Lung (tissue), 12 donors: ENCODE measurements around the gene CZIB. TPM values are rescaled to one million over a fixed set of nuclear protein-coding genes. Genes with fewer than 3 reads are reported as not detected.

Experiments
- ATAC-seq: fragments of 200-7000 bp; cut with Tn5 transposase; one replicate; pipeline ENCODE4 v1.9.1; 2020; ENCODE audit warnings: moderate number of reproducible peaks; ENCODE audit not compliant: insufficient read depth, low FRiP score
- DNase-seq, 3 donors: peaks; one replicate each; pipeline ENCODE4 v3.0.0-alpha.2; 2013 to 2017
- H3K27ac ChIP-seq, 2 donors: one replicate each; pipeline ENCODE4 v1.5.1; 2013; ENCODE audit warnings: mild to moderate bottlenecking in 2 of 2, moderate library complexity in 2 of 2, control low read depth in 1 of 2, inconsistent platforms in 1 of 2, low read depth in 1 of 2, low read length in 1 of 2
- H3K27me3 ChIP-seq, 3 donors: one replicate each; pipeline ENCODE4 v1.5.1; 2013; ENCODE audit warnings: low read length in 2 of 3; ENCODE audit not compliant: control insufficient read depth in 3 of 3, insufficient read depth in 3 of 3
- H3K36me3 ChIP-seq, 4 donors: one replicate each; pipeline ENCODE4 v1.5.1; 2013; ENCODE audit warnings: low read length in 4 of 4, mild to moderate bottlenecking in 1 of 4, moderate library complexity in 1 of 4; ENCODE audit not compliant: control insufficient read depth in 4 of 4, insufficient read depth in 4 of 4
- H3K4me1 ChIP-seq, 5 donors: one replicate each; pipeline ENCODE4 v1.5.1; 2013; ENCODE audit warnings: low read length in 5 of 5, mild to moderate bottlenecking in 2 of 5, moderate library complexity in 1 of 5; ENCODE audit not compliant: control insufficient read depth in 5 of 5, insufficient read depth in 5 of 5
- H3K4me3 ChIP-seq: one replicate; pipeline ENCODE4 v1.5.1; 2013; ENCODE audit warnings: mild to moderate bottlenecking, control low read depth, moderate library complexity
- H3K9ac ChIP-seq, 2 donors: one replicate each; pipeline ENCODE4 v1.5.1; 2013; ENCODE audit warnings: low read length in 2 of 2, control low read depth in 1 of 2; ENCODE audit not compliant: insufficient read depth in 1 of 2
- H3K9me3 ChIP-seq, 4 donors: one replicate each; pipeline ENCODE4 v1.5.1; 2013; ENCODE audit warnings: low read length in 3 of 4, mild to moderate bottlenecking in 1 of 4, moderate library complexity in 1 of 4; ENCODE audit not compliant: control insufficient read depth in 4 of 4, insufficient read depth in 3 of 4
- WGBS, 2 donors: extraction: QIAGEN DNeasy Blood & Tissue Kit; methylation state at CpG; one replicate each; pipeline ENCODE4 v1.1.7; 2013; 5-methylcytosine and 5-hydroxymethylcytosine counted together
- polyA plus RNA-seq, 2 donors: library from polyadenylated mRNA; stranded (reverse); fragments of 200-250 nt; gene quantifications; one replicate each; pipeline ENCODE4 v1.2.1, GENCODE V29; 2013
- total RNA-seq, 2 donors: library from RNA; depleted of rRNA in 1 of 2; stranded (reverse); fragments of >200 nt in 1 of 2; gene quantifications; one replicate each; pipeline ENCODE4 v1.2.1, GENCODE V29; 2014 to 2021
- TF ChIP-seq, protein P1 (sequence below): IDR thresholded peaks from 2 replicates; pipeline ENCODE4 v1.5.1; 2012; ENCODE audit warnings: mild to moderate bottlenecking; ENCODE audit errors: control extremely low read depth, extremely low read depth
- donor health status: control.
- donor health status: control.
- donor health status: Bipolar disorder and iron deficiency.
- donor health status: healthy.
- donor health status: DM: yes; HTN: yes; CAD: no.

The CZIB gene
- total and polyA plus RNA-seq, 4 donors, result 39.1 to 86.5 (median 52.9) TPM

DNA sequence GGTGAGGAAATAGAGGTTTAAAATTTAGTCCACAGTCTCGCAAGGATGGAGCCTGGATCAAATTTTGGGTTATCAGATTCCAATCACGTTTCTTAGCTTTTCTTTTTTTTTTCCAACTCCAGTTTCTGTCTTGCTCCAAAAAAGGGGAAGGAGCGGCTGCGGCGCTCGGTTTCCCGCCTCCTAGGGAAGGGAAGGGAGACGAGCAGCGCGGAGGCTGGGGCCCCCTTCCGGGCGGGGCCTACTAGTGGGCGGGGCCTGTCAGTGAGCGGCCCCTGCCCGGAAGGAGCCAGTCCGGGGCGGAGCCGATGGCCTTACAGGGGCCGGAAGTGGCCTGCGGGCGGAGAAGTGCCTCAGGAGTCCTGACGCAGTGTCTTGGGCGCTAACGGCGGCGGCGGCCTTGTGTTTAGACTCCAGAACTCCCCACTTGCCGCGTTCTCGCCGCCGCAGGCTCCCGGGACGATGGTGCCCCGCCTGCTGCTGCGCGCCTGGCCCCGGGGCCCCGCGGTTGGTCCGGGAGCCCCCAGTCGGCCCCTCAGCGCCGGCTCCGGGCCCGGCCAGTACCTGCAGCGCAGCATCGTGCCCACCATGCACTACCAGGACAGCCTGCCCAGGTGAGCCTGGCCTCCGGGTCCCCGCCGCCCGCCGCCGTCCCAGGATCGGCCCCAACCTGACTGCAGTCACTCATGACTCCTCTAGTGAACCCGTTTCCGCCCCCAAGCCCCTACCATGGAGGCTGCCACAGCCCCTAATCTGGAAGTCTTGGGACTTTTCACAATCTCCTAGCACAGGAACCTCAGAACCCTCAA is 23.7 kb downstream of the CZIB start, which contains the start of gene CPT2:
TSS of gene CPT2 (plus strand) at position 340 of the 806 bp plus-strand sequence. CDS start at position 460, 120 bp downstream.
- WGBS, 2 donors, result 0 to 1% methylated on average over 54 to 57 of the region's 57 CpGs
- ATAC-seq (peak; percentile 100), DNase-seq (peak; percentile 95 to 97 (median 95))
- Histone ChIP-seq H3K4me3 (peak within 1 kb of the TSS; percentile 98), H3K4me1 (peaks cover 0 to 24% (median 10%) of the 10 kb centered on the region in 5 donors), H3K36me3 (peaks cover 0 to 11% (median 6%) of the 10 kb centered on the region in 4 donors), H3K9me3 (no peaks in the 10 kb centered on the region), H3K27ac (peak within 1 kb of the TSS; percentile 99), H3K9ac (peak within 1 kb of the TSS; percentile 88 to 94), H3K27me3 (no peaks in the 10 kb centered on the region)
- TF ChIP-seq, protein P1, sequence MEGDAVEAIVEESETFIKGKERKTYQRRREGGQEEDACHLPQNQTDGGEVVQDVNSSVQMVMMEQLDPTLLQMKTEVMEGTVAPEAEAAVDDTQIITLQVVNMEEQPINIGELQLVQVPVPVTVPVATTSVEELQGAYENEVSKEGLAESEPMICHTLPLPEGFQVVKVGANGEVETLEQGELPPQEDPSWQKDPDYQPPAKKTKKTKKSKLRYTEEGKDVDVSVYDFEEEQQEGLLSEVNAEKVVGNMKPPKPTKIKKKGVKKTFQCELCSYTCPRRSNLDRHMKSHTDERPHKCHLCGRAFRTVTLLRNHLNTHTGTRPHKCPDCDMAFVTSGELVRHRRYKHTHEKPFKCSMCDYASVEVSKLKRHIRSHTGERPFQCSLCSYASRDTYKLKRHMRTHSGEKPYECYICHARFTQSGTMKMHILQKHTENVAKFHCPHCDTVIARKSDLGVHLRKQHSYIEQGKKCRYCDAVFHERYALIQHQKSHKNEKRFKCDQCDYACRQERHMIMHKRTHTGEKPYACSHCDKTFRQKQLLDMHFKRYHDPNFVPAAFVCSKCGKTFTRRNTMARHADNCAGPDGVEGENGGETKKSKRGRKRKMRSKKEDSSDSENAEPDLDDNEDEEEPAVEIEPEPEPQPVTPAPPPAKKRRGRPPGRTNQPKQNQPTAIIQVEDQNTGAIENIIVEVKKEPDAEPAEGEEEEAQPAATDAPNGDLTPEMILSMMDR, result no peak

DNA sequence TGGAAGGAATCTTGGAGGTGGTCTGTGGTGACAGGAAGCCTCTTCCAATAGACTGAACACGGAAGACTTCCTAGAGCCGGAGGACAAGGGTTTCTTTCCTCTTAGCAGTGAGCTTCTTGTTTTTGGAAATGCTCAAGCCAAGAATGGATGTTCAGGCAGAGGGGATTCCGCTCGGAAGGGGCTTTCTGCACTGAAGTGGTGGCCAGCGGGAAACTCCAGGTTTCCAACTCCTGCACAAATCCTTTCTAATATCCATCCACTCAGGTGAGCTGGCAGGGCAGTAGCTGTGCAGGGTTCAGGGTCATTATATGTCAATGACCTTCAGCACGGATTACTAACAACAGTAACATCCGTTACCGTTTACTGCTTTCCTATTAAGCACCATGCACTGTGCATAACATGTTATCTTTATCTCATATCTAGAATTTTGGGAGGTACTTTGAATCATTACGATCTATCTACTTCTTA is 24.4 kb downstream of the CZIB start:
- Histone ChIP-seq H3K9me3 (peaks cover 0 to under 1% (median 0%) of the 10 kb centered on the region in 4 donors), H3K27ac (peak overlapping the region in 1 of 2 donors; percentile 99), H3K4me3 (peak overlapping the region; percentile 98), H3K9ac (peak overlapping the region in 1 of 2 donors; percentile 76), H3K27me3 (no peaks in the 10 kb centered on the region), H3K4me1 (peaks cover 0 to 24% (median 10%) of the 10 kb centered on the region in 5 donors), H3K36me3 (peaks cover 0 to 5% (median 3%) of the 10 kb centered on the region in 4 donors)
- 35 to 39% methylated on average over 9 of the region's 9 CpGs for whole genome bisulfite sequencing, 2 donors
- no peak for ATAC-seq
- no peak for DNase-seq
- TF ChIP-seq, protein P1, result no peak

DNA sequence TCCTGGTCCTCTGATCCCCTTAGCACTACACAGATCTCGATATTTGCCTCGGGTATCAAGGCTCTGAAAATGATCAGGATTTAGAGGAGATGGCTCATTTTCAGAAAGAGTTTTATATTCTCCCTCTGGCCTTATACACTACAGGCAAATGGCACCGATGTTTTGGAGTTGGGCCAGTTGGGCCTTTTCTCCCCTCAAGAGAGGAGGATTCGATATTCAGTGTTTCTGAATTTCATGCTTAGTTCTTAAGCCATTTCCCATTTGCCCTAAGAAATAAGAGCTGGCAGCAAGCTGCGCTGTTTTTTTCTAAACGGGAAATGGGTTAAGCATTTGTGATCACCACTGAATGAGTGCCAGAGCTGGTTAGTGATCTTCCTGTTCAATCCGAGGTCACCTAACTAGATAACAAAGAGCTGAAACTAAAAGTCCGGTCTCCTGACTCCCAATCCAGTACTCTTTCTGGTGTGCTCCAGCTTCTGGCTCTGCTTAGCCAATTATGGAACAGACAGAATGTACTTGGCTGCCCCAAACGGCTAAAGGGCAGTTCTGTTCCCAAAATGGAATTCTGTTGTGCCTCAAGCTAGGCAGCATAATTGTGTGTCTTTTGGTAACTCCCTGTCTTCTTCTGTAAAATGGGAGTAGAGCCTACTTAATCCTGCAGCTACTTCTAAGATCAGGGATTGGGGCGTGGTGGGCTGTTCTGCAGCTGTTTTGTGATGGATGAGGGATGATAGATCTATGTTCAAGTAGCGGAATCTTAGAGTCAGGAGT is 25.0 kb downstream of the CZIB start:
- no peak overlapping the region for H3K27ac ChIP-seq
- TF ChIP-seq, protein P1, result no peak
- peaks cover 0 to 24% (median 10%) of the 10 kb centered on the region in 5 donors for H3K4me1 ChIP-seq
- ATAC-seq (no peak), DNase-seq (no peak)
- WGBS, 2 donors, result 83 to 89% methylated on average over 11 of the region's 11 CpGs
- no peaks in the 10 kb centered on the region for H3K27me3 ChIP-seq
- H3K9me3 ChIP-seq, result peaks cover 0 to 1% (median 0%) of the 10 kb centered on the region in 4 donors
- H3K9ac ChIP-seq, result no peak overlapping the region
- H3K4me3 ChIP-seq, result no peak overlapping the region
- peaks cover 0 to 3% (median 0%) of the 10 kb centered on the region in 4 donors for H3K36me3 ChIP-seq
